Measurements from ENCODE around the gene ELAVL2.

GRCh38 chr9:23725279-23725946, 100.6 kb downstream of the ELAVL2 start:
- TF ChIP-seq CTCF (IDR thresholded peaks at IDR 0.05; ENCODE audit: poor library complexity, severe bottlenecking) (no peak), REST (IDR thresholded peaks at IDR 0.05; ENCODE audit: borderline replicate concordance) (no peak), EP300 (conservative IDR thresholded peaks at IDR 0.05; ENCODE audit: poor library complexity, severe bottlenecking) (no peak), EZH2 (IDR thresholded peaks at IDR 0.05; ENCODE audit: borderline replicate concordance, insufficient read depth, low read length, poor library complexity, severe bottlenecking) (no peak), SMC3 (conservative IDR thresholded peaks at IDR 0.05; ENCODE audit: poor library complexity) (no peak), MXI1 (conservative IDR thresholded peaks at IDR 0.05; ENCODE audit: poor library complexity, severe bottlenecking) (no peak)
